ENCODE results near the gene MTCL1. TPM values are rescaled to one million over a fixed set of nuclear protein-coding genes. Genes with fewer than 3 reads are reported as not detected.

MTCL1 gene
- total RNA-seq, 1 experiment from 2014 or later = 297 TPM

GRCh38 chr18:8726281-8726680 is 20.9 kb downstream of the MTCL1 start:
- Mint-ChIP-seq H3K27me3 (ENCODE audit: unreplicated experiment) (no peaks in the 10 kb centered on the region), H3K27ac (ENCODE audit: unreplicated experiment) (peak overlapping the region; percentile 43), H3K4me3 (ENCODE audit: low read depth, unreplicated experiment) (no peak overlapping the region), H3K4me1 (ENCODE audit: low read depth, unreplicated experiment) (peaks cover 83% of the 10 kb centered on the region), H3K36me3 (ENCODE audit: insufficient read depth, unreplicated experiment) (peaks cover 92% of the 10 kb centered on the region), H3K9me3 (ENCODE audit: low read depth, unreplicated experiment) (no peaks in the 10 kb centered on the region)
- intact Hi-C loops (cut with micrococcal nuclease; ENCODE audit: unreplicated experiment) = no loop called here
- TF ChIP-seq CTCF (IDR thresholded peaks at IDR 0.05; ENCODE audit: unreplicated experiment) = no peak
- no TSS peak for BruUV-seq (replicated peaks)
- no peak for DNase-seq
- CTCF ChIA-PET = interaction anchor here (0.7 kb wide), 1 partner anchor 18 kb away, joined by 6 read pairs; no protein-coding TSS in a partner anchor

GRCh38 chr18:8726963-8727705 is 21.8 kb downstream of the MTCL1 start:
- no peak for DNase-seq
- intact Hi-C loops (cut with micrococcal nuclease; ENCODE audit: unreplicated experiment) = no loop called here
- Mint-ChIP-seq H3K4me1 (ENCODE audit: low read depth, unreplicated experiment) (peaks cover 77% of the 10 kb centered on the region), H3K4me3 (ENCODE audit: low read depth, unreplicated experiment) (no peak overlapping the region), H3K27me3 (ENCODE audit: unreplicated experiment) (no peaks in the 10 kb centered on the region), H3K9me3 (ENCODE audit: low read depth, unreplicated experiment) (no peaks in the 10 kb centered on the region), H3K36me3 (ENCODE audit: insufficient read depth, unreplicated experiment) (peaks cover 84% of the 10 kb centered on the region), H3K27ac (ENCODE audit: unreplicated experiment) (peak overlapping the region; percentile 68)
- BruUV-seq (replicated peaks) = no TSS peak
- CTCF ChIA-PET = interaction anchor here (1.3 kb wide), 1 partner anchor 255 kb away, joined by 3 read pairs; no protein-coding TSS in a partner anchor
- TF ChIP-seq CTCF (IDR thresholded peaks at IDR 0.05; ENCODE audit: unreplicated experiment) = no peak

GRCh38 chr18:8730080-8730827 is 24.9 kb downstream of the MTCL1 start:
- intact Hi-C loops (cut with micrococcal nuclease; ENCODE audit: unreplicated experiment) = loop anchor here (1.0 to 2.0 kb wide), 2 partner anchors 23 to 71 kb away; no protein-coding TSS in a partner anchor
- Mint-ChIP-seq H3K4me3 (ENCODE audit: low read depth, unreplicated experiment) (peak overlapping the region; percentile 65), H3K9me3 (ENCODE audit: low read depth, unreplicated experiment) (no peaks in the 10 kb centered on the region), H3K4me1 (ENCODE audit: low read depth, unreplicated experiment) (peaks cover 77% of the 10 kb centered on the region), H3K27me3 (ENCODE audit: unreplicated experiment) (no peaks in the 10 kb centered on the region), H3K27ac (ENCODE audit: unreplicated experiment) (peak overlapping the region; percentile 98), H3K36me3 (ENCODE audit: insufficient read depth, unreplicated experiment) (peaks cover 83% of the 10 kb centered on the region)
- DNase-seq = peak; percentile 80
- no peak for TF ChIP-seq CTCF (IDR thresholded peaks at IDR 0.05; ENCODE audit: unreplicated experiment)
- no TSS peak for BruUV-seq (replicated peaks)
- CTCF ChIA-PET = interaction anchor here (1.2 kb wide), 1 partner anchor 22 kb away, joined by 6 read pairs; no protein-coding TSS in a partner anchor

GRCh38 chr18:8732442-8733360 is 27.3 kb downstream of the MTCL1 start:
- peak; percentile 88 for DNase-seq
- peak overlapping the region; percentile 99 for H3K27ac Mint-ChIP-seq (ENCODE audit: unreplicated experiment)
- H3K4me3 Mint-ChIP-seq (ENCODE audit: low read depth, unreplicated experiment) = peak overlapping the region; percentile 73
- no peak for TF ChIP-seq CTCF (IDR thresholded peaks at IDR 0.05; ENCODE audit: unreplicated experiment)
- H3K36me3 Mint-ChIP-seq (ENCODE audit: insufficient read depth, unreplicated experiment) = peaks cover 81% of the 10 kb centered on the region
- CTCF ChIA-PET = interaction anchor here (0.6 kb wide), 1 partner anchor 372 kb away, joined by 7 read pairs; no protein-coding TSS in a partner anchor
- no peaks in the 10 kb centered on the region for H3K9me3 Mint-ChIP-seq (ENCODE audit: low read depth, unreplicated experiment)
- no peaks in the 10 kb centered on the region for H3K27me3 Mint-ChIP-seq (ENCODE audit: unreplicated experiment)
- peaks cover 67% of the 10 kb centered on the region for H3K4me1 Mint-ChIP-seq (ENCODE audit: low read depth, unreplicated experiment)
- intact Hi-C loops (cut with micrococcal nuclease; ENCODE audit: unreplicated experiment) = no loop called here
- BruUV-seq (replicated peaks) = no TSS peak

All from Calu3 (cell line).